Hepatocyte (in vitro differentiated cells): ENCODE results near the gene TACC2.

ENCODE experiments used
- EZH2 ChIP-seq: fragments of 200-600 bp; sonication (generic); IDR thresholded peaks from 2 replicates; pipeline ENCODE4 v1.6.1; 2016; ENCODE audit warnings: antibody characterized with exemption, mild to moderate bottlenecking, borderline replicate concordance
- EZH2phosphoT487 ChIP-seq: fragments of 200-600 bp; sonication (generic); IDR thresholded peaks from one replicate; pipeline ENCODE4 v1.6.1; 2018; ENCODE audit warnings: antibody characterized with exemption, mild to moderate bottlenecking, low read depth, moderate library complexity; ENCODE audit not compliant: unreplicated experiment, severe bottlenecking
- TF ChIP-seq, protein P1 (sequence below): fragments of 200-600 bp; sonication (generic); IDR thresholded peaks from 2 replicates; pipeline ENCODE4 v1.5.1; 2016; ENCODE audit warnings: antibody characterized with exemption, mild to moderate bottlenecking; ENCODE audit not compliant: poor library complexity

DNA sequence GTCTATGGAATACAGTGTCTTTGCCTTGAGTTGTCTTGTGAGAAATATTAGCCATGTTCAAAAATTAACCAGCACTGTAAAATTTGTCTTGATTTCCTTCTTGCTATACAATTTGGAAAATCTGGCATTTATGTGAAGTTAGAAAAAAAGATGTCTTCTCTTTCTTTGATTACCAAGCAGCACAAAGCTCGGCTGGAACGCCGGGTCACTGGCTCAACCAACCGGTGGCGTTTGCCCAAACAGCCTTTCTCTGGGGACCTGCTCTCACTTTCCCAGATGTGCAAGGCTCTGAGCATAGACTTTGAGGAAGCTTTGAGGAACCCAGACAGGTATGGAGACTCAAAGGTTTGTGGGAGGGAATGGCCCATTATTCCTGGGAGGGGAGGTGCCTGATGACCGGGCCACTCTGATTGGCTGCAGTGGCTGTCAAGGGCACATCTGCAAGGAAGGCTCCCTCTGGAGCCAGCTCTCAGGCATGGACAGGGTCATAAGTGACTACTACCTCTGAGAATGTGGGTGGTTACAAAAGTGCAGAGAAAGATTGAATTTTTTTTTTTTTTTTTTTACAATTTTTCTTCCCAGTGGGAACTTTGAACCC lies 287.7 kb downstream of the TACC2 start:
- TF ChIP-seq, protein P1, sequence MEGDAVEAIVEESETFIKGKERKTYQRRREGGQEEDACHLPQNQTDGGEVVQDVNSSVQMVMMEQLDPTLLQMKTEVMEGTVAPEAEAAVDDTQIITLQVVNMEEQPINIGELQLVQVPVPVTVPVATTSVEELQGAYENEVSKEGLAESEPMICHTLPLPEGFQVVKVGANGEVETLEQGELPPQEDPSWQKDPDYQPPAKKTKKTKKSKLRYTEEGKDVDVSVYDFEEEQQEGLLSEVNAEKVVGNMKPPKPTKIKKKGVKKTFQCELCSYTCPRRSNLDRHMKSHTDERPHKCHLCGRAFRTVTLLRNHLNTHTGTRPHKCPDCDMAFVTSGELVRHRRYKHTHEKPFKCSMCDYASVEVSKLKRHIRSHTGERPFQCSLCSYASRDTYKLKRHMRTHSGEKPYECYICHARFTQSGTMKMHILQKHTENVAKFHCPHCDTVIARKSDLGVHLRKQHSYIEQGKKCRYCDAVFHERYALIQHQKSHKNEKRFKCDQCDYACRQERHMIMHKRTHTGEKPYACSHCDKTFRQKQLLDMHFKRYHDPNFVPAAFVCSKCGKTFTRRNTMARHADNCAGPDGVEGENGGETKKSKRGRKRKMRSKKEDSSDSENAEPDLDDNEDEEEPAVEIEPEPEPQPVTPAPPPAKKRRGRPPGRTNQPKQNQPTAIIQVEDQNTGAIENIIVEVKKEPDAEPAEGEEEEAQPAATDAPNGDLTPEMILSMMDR: no peak
- TF ChIP-seq EZH2 (no peak), EZH2phosphoT487 (no peak)
